ENCODE measurements around the gene PKMYT1. TPM values are rescaled to one million over a fixed set of nuclear protein-coding genes. Genes with fewer than 3 reads are reported as not detected.
A peak's percentile ranks its signal among the peaks of the same experiment; 100 is the strongest.

The PKMYT1 gene
- total and polyA plus RNA-seq, 9 of the 15 experiments (the other 6 are each of a cell fraction or from before 2014, with no cell fraction given), result 8.7 to 201 (median 37.8) TPM

DNA sequence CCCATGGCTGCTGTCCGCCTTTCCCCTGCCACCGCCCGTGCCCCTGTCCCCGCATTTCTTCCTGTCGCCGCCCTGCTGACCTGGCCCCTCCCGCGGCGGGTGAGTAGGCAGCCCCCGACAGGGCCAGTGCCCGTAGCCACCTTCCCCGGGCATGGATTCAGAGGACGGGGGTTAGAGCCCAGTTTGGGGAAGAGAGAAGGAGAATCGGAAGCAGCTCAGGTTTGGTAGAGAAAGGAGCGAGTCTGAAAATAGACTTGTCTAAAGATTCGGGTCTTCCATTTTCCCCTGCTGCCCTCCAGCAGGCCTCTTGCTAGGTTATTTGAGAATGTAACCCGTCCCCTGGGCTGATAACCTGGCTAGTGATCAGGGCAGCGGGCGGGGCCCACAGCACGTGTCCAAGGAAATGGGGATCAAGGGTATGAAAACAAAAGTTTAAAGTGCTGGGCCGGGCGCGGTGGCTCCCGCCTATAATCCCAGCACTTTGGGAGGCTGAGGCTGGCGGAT is 24.6 kb upstream of the PKMYT1 start (continued):
- TF ChIP-seq, protein P1, sequence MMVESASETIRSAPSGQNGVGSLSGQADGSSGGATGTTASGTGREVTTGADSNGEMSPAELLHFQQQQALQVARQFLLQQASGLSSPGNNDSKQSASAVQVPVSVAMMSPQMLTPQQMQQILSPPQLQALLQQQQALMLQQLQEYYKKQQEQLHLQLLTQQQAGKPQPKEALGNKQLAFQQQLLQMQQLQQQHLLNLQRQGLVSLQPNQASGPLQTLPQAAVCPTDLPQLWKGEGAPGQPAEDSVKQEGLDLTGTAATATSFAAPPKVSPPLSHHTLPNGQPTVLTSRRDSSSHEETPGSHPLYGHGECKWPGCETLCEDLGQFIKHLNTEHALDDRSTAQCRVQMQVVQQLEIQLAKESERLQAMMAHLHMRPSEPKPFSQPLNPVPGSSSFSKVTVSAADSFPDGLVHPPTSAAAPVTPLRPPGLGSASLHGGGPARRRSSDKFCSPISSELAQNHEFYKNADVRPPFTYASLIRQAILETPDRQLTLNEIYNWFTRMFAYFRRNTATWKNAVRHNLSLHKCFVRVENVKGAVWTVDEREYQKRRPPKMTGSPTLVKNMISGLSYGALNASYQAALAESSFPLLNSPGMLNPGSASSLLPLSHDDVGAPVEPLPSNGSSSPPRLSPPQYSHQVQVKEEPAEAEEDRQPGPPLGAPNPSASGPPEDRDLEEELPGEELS (CRISPR knock-in tag; IDR thresholded peaks at IDR 0.05; ENCODE audit: borderline replicate concordance), result no peak
- TF ChIP-seq POLR2B (IDR thresholded peaks at IDR 0.05; ENCODE audit: low read depth, partially characterized antibody) (peak; percentile 59), TCF3 (CRISPR knock-in tag; IDR thresholded peaks at IDR 0.05) (peak; percentile 14; the same call in 1 of the 2 replicates), ZBTB8A (IDR thresholded peaks at IDR 0.05; ENCODE audit: partially characterized antibody) (no peak), ZNF431 (CRISPR knock-in tag; IDR thresholded peaks at IDR 0.05) (0 out of 2 replicates have a peak, but pooled peaks have one; percentile 47), MYNN (IDR thresholded peaks at IDR 0.05) (0 out of 2 replicates have a peak, but pooled peaks have one; percentile 47), MYNN (CRISPR knock-in tag; IDR thresholded peaks at IDR 0.05) (no peak), ZNF354B (CRISPR knock-in tag; IDR thresholded peaks at IDR 0.05) (no peak), XRCC4 (IDR thresholded peaks at IDR 0.05; ENCODE audit: extremely low read depth, insufficient read depth, insufficient read length) (no peak), KLF6 (CRISPR knock-in tag; IDR thresholded peaks at IDR 0.05; ENCODE audit: borderline replicate concordance) (peak; percentile 28; the same call in 1 of the 2 replicates), JUND (IDR thresholded peaks at IDR 0.05; ENCODE audit: borderline replicate concordance, low read depth, low read length) (peak; percentile 6; the same call in 1 of the 2 replicates), JUND (tag; IDR thresholded peaks at IDR 0.05; ENCODE audit: borderline replicate concordance, low read depth, low read length) (no peak), POLR2A (conservative IDR thresholded peaks at IDR 0.05) (peak; percentile 70), MCM5 (IDR thresholded peaks at IDR 0.05; ENCODE audit: low read depth) (no peak), MTA1 (IDR thresholded peaks at IDR 0.05; ENCODE audit: borderline replicate concordance) (peak; percentile 57; the same call in 1 of the 2 replicates), SMARCE1 (IDR thresholded peaks at IDR 0.05) (peak; percentile 61)
- TF ChIP-seq, protein P2, sequence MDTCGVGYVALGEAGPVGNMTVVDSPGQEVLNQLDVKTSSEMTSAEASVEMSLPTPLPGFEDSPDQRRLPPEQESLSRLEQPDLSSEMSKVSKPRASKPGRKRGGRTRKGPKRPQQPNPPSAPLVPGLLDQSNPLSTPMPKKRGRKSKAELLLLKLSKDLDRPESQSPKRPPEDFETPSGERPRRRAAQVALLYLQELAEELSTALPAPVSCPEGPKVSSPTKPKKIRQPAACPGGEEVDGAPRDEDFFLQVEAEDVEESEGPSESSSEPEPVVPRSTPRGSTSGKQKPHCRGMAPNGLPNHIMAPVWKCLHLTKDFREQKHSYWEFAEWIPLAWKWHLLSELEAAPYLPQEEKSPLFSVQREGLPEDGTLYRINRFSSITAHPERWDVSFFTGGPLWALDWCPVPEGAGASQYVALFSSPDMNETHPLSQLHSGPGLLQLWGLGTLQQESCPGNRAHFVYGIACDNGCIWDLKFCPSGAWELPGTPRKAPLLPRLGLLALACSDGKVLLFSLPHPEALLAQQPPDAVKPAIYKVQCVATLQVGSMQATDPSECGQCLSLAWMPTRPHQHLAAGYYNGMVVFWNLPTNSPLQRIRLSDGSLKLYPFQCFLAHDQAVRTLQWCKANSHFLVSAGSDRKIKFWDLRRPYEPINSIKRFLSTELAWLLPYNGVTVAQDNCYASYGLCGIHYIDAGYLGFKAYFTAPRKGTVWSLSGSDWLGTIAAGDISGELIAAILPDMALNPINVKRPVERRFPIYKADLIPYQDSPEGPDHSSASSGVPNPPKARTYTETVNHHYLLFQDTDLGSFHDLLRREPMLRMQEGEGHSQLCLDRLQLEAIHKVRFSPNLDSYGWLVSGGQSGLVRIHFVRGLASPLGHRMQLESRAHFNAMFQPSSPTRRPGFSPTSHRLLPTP (IDR thresholded peaks at IDR 0.05; ENCODE audit: borderline replicate concordance, extremely low read depth, insufficient read length), result no peak
- TF ChIP-seq, protein P3, sequence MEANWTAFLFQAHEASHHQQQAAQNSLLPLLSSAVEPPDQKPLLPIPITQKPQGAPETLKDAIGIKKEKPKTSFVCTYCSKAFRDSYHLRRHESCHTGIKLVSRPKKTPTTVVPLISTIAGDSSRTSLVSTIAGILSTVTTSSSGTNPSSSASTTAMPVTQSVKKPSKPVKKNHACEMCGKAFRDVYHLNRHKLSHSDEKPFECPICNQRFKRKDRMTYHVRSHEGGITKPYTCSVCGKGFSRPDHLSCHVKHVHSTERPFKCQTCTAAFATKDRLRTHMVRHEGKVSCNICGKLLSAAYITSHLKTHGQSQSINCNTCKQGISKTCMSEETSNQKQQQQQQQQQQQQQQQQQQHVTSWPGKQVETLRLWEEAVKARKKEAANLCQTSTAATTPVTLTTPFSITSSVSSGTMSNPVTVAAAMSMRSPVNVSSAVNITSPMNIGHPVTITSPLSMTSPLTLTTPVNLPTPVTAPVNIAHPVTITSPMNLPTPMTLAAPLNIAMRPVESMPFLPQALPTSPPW (CRISPR knock-in tag; IDR thresholded peaks at IDR 0.05), result peak; percentile 80
- TF ChIP-seq, protein P4, sequence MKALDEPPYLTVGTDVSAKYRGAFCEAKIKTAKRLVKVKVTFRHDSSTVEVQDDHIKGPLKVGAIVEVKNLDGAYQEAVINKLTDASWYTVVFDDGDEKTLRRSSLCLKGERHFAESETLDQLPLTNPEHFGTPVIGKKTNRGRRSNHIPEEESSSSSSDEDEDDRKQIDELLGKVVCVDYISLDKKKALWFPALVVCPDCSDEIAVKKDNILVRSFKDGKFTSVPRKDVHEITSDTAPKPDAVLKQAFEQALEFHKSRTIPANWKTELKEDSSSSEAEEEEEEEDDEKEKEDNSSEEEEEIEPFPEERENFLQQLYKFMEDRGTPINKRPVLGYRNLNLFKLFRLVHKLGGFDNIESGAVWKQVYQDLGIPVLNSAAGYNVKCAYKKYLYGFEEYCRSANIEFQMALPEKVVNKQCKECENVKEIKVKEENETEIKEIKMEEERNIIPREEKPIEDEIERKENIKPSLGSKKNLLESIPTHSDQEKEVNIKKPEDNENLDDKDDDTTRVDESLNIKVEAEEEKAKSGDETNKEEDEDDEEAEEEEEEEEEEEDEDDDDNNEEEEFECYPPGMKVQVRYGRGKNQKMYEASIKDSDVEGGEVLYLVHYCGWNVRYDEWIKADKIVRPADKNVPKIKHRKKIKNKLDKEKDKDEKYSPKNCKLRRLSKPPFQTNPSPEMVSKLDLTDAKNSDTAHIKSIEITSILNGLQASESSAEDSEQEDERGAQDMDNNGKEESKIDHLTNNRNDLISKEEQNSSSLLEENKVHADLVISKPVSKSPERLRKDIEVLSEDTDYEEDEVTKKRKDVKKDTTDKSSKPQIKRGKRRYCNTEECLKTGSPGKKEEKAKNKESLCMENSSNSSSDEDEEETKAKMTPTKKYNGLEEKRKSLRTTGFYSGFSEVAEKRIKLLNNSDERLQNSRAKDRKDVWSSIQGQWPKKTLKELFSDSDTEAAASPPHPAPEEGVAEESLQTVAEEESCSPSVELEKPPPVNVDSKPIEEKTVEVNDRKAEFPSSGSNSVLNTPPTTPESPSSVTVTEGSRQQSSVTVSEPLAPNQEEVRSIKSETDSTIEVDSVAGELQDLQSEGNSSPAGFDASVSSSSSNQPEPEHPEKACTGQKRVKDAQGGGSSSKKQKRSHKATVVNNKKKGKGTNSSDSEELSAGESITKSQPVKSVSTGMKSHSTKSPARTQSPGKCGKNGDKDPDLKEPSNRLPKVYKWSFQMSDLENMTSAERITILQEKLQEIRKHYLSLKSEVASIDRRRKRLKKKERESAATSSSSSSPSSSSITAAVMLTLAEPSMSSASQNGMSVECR (CRISPR knock-in tag; IDR thresholded peaks at IDR 0.05), result 0 out of 2 replicates have a peak, but pooled peaks have one; percentile 13
